Prostate gland (tissue), 2 donors: ENCODE results near the gene TMA7.

ENCODE experiments used
- CTCF ChIP-seq, 4 experiments: fragments of 200-600 bp in 2 of 4; fragments of 450-650 bp in 2 of 4; sonication (generic) in 2 of 4; IDR thresholded peaks; 1 replicate in 3 of 4; 2 replicates in 1 of 4; pipeline ENCODE4 v1.5.1; 2016 to 2019; ENCODE audit warnings: antibody characterized with exemption in 4 of 4, mild to moderate bottlenecking in 2 of 4, moderate library complexity in 2 of 4
- POLR2A ChIP-seq: fragments of 450-650 bp; IDR thresholded peaks from one replicate; pipeline ENCODE4 v1.6.1; 2016; ENCODE audit warnings: antibody characterized with exemption, mild to moderate bottlenecking
- POLR2AphosphoS5 ChIP-seq: sonication (generic); formaldehyde crosslinking; IDR thresholded peaks from one replicate; pipeline ENCODE4 v1.6.1; 2017; ENCODE audit warnings: antibody characterized with exemption

DNA sequence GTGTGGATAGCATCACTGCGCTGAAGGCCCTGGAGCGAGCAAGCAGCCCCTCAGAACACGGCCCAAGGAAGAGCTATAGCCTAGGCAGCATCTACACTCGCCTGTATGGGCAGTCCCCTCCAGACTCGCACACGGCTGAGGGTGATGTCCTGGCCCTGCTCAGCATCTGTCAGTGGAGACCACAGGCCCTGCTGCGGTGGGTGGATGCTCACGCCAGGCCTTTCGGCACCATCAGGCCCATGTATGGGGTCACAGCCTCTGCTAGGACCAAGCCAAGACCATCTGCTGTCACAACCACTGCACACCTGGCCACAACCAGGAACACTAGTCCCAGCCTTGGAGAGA lies 27.0 kb downstream of the TMA7 start:
- TF ChIP-seq CTCF (IDR thresholded peaks at IDR 0.05) = no peak
- no peak for TF ChIP-seq POLR2A
- no peak for TF ChIP-seq POLR2AphosphoS5
